Embryonic facial prominence (tissue), 1 donor: ENCODE measurements around the gene TM2D1.

Experiments
- DNase-seq: peaks from one replicate; pipeline ENCODE4 v3.0.0-alpha.2; 2016; ENCODE audit errors: extremely low spot score

TM2D1 gene

DNA sequence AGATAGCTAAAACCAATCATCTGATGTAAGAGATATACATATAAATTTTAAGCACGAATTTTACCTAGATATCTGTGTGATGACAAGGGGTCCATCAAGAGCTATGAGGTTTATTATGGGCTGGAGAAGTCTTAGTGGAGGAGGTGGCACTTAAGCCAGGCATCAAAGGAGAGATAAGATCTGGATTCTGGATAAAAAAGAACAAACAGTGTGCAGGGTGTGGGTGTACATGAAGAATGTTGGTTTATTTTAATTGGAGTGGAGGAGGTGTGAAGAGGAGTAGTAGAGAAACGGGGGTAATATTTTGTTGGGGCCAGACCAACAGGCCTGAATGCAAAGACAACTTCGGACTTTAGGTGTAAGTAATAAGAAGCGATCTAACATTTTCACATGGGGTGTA, 80.6 kb downstream of the TM2D1 start:
- no peak for DNase-seq

DNA sequence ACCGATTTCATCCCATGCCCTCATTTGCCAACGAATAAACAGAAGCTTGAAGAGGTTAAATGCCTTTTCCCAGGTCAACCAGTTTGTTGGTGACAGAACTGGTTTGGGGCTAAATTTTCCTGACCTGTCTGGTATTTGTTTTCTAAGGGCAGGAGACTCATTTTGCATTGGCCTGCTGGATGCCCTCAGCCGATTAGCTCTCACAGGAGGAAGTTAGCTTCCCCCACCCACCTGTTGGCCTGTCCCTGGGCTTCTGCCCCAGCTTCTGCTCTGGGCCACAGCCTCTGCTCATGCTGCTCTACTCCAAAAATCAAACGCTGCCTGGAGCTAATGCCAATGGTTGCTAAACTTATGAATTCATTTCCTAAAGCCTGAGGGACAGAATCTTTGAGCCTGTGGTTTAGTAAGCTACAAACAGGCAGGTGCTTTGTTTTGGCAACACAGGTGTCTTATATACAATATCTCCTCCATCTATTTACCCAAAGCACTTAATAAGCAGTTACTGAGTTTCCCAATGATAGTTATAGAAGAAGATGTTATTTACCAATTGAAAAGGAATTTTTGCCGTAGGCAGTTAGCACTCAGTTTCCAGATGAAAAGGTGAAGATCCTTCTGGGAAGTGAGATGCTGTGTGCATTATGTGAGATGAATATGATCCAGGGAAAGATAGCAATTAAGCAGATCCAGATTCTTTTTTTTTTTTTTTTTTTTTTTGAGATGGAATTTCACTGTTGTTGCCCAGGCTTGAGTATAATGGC, 82.3 kb downstream of the TM2D1 start:
- no peak for DNase-seq

DNA sequence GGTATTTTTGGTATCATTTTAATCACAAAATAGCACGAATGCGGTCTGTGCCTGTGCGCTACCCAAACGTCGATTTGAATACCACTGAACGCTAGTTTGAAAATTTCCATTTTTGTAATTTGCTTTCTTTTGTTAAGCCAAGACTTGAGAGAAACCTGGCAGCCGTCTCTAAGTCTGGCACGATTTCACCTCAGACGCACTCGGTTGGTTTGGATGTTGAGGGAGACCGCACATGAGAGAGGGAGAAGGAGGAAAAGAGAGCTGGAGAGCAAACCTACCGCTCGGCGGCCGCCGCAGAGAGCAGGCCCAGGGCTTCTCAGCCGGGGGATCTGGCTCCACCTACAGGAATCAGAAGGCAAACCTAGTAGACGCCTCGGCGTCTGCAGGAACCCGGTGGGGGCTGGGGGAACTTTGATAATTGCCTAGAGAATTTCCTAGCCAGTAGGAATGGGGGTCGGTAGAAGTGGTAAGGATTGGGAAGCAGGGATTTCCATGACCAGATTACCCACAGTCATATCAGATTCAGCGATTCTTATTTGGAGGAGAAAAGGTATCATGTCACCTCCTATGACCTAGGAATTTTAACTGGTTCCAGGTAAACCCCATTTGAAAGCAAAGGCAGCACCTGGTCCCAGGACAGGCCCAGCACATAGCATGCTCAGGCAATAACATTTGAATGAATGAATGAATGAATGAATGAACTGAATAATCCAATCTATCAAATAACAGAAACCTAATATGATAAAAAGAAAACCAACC, 83.2 kb downstream of the TM2D1 start:
- peak; percentile 85 for DNase-seq

DNA sequence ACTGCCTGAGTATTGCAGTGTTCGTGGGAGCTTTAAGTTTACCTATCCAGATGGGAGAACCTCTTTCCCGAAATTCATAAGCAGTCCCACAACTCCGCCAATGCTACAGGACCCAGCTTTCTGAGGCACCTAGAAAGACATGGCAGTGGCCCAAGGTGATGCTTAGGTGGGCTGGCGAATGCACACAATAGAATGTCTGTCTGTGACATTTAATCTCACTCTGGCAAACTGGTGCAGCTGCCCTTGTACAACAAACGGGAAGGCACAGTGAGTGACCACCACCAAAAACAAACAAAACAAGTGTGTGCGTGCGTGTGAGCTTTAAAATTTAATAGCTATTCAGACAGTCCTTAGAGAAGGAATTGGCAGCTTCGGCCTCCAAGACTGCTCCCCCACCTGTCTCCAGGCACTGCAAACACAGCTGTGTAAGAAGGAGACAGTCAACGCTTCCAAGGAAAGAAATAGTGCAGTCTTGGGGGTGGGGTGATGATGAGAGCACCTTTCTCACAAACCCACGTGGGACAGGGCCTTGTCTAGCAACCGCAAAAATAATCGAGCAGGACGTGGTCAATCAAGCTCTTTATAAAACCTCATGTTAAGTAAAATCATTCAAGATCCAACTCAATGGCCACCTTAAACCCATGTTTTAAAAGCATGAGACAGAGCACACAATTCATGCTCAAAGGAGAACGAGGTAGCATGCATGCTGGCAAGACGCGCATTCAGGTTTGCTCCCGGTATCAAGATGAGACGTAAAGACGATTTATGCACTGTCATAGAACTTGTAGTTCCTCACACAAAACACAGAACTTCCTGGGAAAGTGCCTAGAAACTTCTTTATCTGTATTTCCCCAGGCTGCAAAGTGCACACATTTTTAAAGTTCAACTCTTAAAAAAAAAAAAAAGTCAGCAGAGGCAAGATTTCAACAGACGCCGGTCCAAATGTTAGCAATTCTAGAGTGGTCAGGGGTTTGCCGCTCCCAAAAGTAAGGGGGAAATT, 84.1 kb downstream of the TM2D1 start:
- DNase-seq, result no peak

DNA sequence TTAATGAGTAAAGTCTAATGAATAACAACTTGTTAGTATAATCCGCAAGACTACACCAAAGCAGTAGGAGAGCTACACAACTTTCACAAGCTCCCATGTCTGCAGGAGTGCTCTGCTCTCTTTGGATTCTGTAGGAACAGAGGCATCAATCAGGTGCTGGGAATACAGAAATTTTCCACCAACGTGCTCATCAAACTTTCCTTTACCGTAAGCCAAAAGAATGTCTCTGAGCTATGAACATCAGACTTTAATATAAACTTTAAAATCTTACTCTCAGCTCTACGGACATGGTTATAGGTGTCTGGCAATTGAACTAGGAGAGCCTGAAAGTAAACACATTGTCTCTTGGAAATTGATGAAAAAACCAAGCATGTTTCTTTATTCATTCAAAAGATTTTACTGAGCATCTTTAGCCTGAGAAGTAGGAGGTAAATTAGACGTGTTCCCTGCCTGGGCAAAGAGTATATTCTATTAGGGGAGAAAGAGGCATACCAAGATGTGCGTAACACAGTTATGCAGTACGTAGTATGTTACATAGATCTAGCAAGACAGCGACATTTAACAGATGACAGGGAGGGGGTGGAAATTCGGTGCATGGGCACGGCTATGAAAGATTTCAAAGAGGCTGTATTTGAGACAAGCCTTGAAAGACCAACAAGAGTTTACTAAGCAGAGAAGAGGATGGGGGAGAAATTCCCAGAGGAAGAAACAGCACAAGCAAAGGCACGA, 85.2 kb downstream of the TM2D1 start:
- DNase-seq, result no peak

DNA sequence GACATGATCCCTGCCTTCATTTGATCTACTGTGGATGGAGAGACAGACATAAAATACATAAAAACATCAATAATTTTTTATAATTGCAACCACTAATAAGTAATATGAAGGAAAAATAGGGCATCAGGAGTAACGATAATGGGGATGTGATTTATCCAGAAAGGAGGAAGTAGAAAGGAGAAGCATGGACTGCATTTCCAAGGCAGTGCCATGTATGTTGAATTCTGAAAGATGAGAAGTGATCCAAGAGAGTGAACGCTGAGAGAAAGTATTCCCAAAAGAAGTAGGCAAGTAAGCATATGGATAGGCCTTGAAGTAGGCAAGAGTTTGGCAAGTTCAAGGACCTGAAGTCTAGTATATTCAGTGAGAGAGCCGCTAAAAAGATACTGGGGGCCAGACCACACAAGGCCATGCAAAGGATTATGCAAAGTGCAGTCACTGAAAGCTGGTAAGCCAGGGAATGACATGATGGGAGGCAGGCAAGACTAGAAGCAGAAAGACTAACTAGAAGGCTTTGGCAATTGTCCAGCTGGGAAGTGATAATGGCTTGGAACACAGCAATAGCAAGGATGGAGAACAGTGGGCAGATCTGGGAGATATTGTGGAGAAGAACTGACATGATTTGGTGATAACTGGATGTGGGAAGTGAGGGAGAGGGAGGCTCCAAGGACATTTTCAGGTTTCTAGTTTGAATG, 85.9 kb downstream of the TM2D1 start:
- DNase-seq, result no peak

DNA sequence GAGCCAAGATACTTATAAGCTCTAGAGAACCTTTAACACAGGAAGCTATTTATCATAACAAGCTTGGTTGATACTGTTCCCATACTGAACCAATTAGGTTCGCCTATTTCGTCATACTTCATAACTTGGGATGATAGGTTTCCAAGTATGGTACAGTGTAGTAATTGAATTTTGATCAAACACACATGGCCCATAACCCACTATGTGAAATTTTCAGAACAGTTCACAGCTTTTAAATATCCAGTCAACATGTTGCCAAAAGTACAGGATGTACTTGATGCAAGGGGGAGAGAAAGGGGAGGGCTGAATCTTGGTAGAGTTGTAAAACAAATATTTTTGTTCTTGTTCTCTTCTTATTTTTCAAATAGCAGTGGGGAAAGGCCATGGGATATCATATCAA, 86.6 kb downstream of the TM2D1 start:
- DNase-seq, result peak; percentile 88

DNA sequence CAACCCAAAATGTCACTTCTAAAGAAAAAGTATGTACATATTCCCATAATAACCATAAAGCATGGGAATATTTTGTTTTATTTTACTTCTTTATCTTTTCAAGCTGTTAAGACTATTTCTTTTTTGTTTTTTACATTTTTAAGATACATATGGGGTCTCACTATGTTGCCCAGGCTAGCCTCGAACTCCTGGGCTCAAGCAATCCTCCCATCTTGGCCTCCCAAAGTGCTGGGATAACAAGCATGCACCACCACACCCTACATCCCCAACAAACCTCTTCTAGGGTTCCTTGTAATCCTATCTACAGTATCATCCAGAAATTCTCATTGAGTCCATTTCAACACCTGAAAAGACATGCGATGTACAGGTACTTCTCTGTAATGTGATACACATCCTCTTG, 87.5 kb downstream of the TM2D1 start:
- no peak for DNase-seq

DNA sequence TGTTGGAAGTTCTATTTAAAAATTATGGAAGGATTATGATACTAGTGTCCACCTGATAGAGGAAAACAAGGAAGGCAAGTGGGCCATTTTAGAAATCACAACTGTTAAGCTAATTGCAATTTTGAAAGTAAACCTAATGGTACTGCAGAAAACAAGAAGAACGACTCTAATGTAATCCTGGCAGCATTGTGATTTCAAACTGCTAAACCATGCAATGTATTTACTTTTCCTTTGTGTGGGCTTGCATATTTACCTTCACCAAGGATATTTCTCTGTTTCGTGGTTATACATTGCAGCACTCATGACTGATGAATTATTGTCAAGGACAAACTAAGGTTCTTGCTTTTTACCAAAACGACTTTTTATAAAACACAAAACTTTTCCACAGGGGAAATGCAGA, 88.1 kb downstream of the TM2D1 start:
- DNase-seq, result no peak

DNA sequence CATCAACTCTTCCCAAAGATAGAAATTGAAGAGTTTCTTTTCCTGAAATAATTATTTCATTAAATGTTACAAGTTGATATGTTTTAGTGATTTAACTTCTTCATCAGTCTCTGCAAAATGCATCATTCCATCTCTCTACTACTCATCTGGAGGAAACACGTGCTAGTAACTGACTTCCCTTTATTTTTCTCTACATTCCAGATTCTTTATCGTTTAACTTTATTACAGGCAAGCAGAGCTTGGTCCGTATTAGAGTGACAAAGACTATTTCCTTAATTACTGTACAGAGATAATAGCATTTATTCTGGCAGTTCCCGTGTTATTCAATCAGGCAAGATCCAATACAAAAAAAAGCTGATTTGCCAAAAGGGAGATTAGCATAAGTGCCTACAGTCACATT, 88.6 kb downstream of the TM2D1 start:
- DNase-seq, result no peak

DNA sequence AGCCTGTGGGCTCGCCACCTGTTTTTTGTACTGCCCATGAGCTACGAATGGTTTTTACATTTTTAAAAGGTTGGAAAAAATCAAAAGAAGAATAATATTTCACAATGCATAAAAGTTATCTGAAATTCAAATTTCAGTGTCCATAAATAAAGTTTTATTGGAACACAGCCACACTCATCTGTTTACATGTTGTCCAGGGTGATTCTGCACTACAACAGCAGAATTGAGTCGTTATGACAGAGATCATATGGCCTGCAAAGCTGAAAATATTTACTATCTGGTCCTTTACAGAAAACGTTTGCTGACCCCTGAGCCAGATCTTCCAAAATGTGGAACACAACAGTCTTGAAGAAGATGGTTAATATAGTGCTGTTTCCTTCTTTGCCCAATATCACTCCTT, 89.4 kb downstream of the TM2D1 start:
- DNase-seq, result no peak

DNA sequence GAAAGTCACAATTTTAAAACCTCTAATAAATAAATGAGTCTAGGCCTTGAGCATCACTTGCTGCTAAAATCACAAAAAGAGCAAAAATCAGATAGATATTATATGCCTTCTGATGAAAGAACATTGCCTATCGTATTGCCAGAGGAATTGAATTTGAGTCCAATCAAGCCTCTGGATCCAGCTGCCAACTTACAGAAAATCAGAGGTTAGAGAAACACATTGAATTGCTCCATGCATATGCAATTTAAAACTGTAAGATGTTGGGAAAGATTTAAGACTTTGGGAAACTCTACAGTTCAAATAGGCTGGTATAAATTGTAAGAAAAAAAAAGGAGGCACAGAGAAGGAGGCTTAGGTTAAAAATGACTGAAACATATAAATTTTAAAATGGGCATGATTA, 93.5 kb downstream of the TM2D1 start:
- no peak for DNase-seq
